HG02798 (cell line): Measurements from ENCODE around the gene BICD1.
"Not testable (repeated sequence)": the region's sequence is repeated elsewhere in the genome, so short reads cannot be mapped to it uniquely, and the experiment has no call there.

ENCODE experiments used
- ATAC-seq: cut with Tn5 transposase; IDR thresholded peaks from one replicate; pipeline ENCODE4 v1.9.1; 2021; ENCODE audit warnings: mild to moderate bottlenecking; ENCODE audit not compliant: unreplicated experiment, poor library complexity

BICD1 gene

DNA sequence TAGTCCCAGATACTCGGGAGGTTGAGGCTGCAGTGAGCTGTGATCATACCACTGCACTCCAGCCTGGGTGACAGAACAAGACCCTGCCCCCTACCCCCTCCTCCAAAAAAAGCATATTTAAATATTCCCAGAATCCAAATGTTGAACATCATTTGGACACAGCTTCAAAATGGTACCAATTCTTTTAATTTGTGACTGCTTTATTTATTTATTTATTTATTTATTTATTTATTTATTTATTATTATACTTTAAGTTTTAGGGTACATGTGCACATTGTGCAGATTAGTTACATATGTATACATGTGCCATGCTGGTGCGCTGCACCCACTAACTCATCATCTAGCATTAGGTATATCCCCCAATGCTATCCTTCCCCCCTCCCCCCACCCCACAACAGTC is 124.7 kb downstream of the BICD1 start:
- ATAC-seq: not testable (repeated sequence)

DNA sequence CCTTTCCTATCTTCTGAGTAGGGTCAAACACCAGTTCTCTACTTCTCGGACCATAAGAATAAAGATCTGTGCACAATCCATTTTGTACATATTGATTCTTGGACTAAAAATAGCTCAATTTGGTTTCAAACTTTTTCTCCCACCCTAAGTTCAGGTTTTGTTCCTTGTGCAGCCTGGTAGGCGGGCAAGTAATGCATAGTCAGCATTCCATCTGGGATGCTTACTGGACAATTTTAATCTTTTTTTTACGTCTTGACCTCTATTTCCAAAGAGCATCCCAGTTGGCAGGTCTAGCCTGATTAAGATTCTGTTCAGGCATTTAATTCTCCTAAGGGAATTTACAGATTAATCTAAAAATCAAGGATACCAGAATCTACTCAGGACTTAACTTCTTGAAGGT is 126.9 kb downstream of the BICD1 start:
- ATAC-seq: no peak

DNA sequence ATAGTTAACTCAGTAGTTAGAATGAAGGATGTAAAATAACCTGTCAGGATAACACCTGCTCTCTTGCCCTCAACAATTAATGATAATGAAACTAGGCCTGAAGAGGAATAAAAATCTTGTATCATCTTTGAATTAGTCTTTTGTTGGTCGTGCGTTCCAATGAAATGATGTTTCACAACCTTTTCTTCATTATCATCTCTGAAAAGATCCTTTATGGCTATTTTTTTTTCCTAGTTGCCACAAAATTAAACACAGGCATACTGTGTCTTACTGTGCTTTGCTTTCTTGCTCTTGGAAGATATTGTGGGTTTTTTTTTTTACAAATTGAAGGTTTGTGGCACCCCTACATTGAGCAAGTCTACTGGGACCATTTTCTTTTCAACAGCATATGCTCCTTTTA is 128.6 kb downstream of the BICD1 start:
- ATAC-seq: no peak

DNA sequence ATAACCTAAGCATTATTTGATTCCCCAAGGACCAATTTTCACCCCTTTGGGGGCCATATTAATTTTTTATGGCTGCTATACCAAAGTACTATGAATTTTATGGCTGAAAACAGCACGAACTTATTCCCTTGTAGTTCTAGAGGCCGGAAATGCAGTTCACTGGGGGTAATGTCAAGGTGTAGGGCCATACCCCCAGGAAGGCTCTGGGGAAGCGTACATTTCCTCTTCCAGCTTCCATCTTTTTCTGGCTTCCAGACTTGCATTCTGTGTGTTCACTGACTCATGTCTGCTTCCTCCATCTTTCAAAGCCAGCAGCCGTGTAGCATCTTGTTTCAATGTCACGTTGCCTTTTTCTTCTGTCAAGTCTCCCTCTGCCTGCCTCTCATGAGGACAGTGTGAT is 133.5 kb downstream of the BICD1 start:
- no peak for ATAC-seq

- no peak for ATAC-seq
These were observed 134.2 kb downstream of the BICD1 start for GRCh38 chr12:32240831-32241230.

DNA sequence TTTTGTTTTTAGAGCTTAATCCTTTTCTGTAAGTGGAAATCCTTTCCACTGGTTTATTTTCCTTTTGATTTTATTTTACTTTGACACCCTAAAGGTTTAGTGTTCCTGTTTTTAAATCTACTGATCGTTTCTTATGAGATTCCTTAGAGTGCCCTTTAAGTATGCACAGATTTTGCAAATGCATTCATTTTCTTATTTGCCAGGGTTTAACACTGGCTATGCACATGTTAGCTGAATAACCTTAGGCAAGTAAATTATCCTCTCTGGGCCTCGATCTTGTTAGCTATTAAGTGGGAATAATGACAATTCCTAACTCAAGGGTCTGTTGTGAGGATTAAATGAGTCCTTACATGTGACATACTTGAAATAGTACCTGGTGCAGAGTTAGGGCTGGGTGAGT is 136.0 kb downstream of the BICD1 start:
- no peak for ATAC-seq

GRCh38 chr12:32248441-32249140 is 141.9 kb downstream of the BICD1 start:
- no peak for ATAC-seq

DNA sequence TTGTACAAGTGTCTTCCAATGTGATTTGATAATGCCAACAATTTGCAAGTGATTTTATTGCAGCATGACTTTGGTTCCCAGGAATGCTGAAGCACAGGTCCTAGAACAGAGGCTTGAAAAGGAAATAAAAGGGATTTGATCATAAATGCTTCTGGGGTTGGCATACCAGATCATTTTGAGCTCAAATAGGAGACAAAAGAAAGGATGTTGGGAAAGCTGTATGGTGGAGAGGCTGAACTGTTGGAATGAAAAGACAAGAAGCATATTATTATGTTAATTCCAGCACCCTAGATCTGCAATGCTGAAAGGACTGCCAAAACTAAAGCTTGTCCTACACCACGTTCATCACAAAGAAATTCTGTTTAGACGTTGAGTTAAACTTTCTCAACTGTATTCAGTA is 143.1 kb downstream of the BICD1 start:
- ATAC-seq: no peak

GRCh38 chr12:32252199-32253073 is 145.8 kb downstream of the BICD1 start:
- ATAC-seq: peak; percentile 93

- no peak for ATAC-seq
These were observed 146.6 kb downstream of the BICD1 start for GRCh38 chr12:32253154-32253790.

DNA sequence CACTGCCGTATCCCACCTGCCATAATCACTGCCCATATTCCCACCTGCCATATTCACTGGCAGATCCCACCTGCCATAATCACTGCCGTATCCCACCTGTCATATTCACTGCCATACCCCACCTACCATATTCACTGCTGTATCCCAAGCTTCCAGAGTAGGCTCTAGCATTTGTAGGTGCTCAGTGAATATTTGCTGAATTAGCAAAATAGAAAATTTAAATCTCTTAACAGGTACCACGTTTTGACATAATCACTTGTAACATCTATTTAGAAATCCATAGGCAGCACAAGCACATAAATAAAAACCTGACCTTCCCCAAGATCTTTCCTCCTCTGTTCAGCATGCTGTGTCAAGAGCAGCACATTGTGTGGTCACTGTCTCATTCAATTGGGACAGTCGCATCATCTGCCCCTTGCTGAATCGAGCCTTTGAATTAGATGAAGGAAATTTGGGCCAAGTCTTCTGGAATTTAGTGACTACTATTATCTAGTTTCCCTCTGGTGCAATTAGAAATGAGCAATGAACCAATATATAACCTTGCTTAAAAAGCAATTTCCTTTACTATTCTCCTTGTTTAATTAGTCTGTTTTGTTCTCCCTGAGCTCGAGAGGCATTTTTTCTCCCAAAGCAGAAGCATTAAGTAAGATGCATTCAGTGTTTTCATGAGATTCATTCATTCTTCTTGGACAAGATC is 147.8 kb downstream of the BICD1 start:
- no peak for ATAC-seq

DNA sequence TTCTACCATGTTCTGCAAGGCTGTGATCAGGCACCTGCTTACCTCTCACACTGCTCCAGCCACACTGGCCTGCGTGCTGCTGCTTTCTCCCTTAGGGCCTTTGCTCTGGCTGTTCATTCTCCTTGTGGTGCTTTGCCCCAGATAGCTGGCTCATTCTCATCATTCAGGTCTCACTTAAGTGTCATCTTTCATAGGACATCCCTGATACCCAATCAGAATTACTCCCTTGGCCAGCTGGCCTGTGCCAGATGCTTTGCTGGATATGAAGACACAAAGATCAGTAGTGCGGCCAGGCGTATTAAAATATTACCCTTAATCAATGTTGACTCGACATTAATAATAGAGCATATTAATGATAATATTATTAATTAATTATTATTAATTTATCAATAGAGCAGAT is 148.9 kb downstream of the BICD1 start:
- ATAC-seq: no peak

- no peak for ATAC-seq
These were observed 151.2 kb downstream of the BICD1 start for GRCh38 chr12:32257695-32258496.

DNA sequence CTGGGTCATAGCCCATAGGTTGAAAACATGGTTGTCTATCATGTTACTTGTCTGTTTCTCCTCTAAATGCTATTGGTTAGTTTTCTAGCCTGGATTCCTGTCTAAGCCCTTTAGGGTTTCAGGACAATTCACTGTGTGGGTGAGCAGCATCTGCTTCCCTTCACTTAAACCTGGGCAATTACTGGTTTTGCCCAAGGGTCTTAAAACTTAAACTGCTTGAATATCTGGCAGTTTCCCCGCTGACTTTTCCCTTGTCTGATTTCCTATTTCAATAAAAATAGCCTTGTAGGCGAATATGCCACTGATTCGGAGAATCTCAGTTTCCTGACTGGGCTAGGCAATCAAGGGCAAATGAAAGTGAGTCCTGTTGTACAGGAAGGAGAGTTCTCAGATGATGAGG is 154.0 kb downstream of the BICD1 start:
- ATAC-seq: no peak

GRCh38 chr12:32261638-32262037 is 155.0 kb downstream of the BICD1 start:
- no peak for ATAC-seq

DNA sequence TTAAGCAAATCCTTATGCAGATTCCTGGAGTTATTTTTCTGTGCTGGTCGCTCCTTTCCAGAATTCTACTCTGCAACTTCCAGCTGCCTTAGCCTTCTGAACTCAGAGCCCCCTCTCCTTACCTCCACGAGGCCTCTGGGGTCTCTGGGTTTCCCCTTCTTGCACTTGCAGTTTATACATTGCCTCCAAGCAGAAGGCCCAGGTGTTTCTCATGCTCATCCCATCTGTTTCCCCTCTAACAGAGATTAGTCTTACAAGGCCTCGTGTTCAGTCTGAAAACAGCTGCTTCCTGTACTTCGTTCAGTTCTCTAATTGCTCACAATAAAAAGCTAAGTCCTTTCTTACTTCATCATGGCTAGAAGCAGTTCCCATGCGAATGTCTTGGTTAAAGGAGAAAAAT is 158.3 kb downstream of the BICD1 start:
- ATAC-seq: peak; percentile 73

DNA sequence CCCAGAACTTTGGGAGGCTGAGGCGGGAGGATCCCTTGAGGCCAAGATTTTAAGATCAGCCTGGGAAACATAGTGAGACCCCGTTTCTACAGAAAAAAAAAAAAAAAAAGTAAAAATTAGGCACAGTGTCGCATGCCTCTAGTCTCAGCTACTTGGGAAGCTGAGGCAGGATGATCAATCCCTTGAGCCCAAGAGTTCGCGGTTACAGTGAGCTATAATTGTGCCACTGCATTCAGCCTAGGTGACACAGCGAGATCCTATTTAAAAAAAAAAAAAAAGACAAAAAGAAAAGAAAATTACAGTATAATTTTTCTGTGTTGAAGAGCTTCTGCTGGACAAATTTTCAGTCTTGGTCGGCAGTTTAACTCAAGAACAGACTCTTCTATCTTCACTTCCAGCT is 158.8 kb downstream of the BICD1 start:
- no peak for ATAC-seq

- ATAC-seq: peak; percentile 64
These were observed 159.3 kb downstream of the BICD1 start for GRCh38 chr12:32265951-32266350.

DNA sequence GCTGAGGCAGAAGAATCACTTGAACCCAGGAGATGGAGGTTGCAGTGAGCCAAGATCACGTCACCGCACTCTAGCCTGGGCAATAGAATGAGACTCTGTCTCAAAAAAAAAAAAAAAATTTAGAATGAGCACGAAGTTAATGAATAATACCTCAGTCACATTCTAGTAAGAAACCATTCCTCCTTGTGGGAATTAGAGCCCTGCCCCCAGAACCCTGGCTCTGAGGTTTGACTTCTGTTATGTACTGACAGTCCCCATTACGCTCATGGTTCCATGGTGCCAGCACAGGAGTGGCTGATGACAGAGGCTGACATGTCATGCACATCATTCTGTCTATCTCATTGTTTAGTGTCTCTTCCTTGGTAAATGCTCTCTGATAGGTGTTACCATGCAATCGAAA is 160.1 kb downstream of the BICD1 start:
- ATAC-seq: no peak
